Neutrophil (primary cell): ENCODE results near the gene KCNQ1.

Experiments used
- H3K27ac ChIP-seq: fragments of 200-600 bp; sonication (generic); 2 replicates; pipeline ENCODE4 v1.5.1; 2016; ENCODE audit warnings: mild to moderate bottlenecking, moderate library complexity
- H3K27me3 ChIP-seq: fragments of 200-600 bp; sonication (generic); 2 replicates; pipeline ENCODE4 v1.6.0; 2016; ENCODE audit warnings: mild to moderate bottlenecking
- H3K36me3 ChIP-seq: fragments of 200-600 bp; sonication (generic); 2 replicates; pipeline ENCODE4 v1.5.1; 2017
- H3K4me1 ChIP-seq, 2 experiments: fragments of 200-600 bp in 1 of 2; sonication (generic) in 1 of 2; 1 replicate in 1 of 2; 2 replicates in 1 of 2; pipeline versions ENCODE4 v1.5.1 to v1.6.1; 2013 to 2016; ENCODE audit warnings: low read depth in 1 of 2, low read length in 1 of 2, mild to moderate bottlenecking in 1 of 2, moderate library complexity in 1 of 2; ENCODE audit not compliant: control insufficient read depth in 1 of 2, insufficient read depth in 1 of 2
- H3K4me3 ChIP-seq, 2 experiments: fragments of 200-600 bp in 1 of 2; sonication (generic) in 1 of 2; 1 replicate in 1 of 2; 2 replicates in 1 of 2; pipeline ENCODE4 v1.5.1; 2013 to 2016; ENCODE audit warnings: low read depth in 1 of 2, low read length in 1 of 2, mild to moderate bottlenecking in 1 of 2, moderate library complexity in 1 of 2
- H3K9me3 ChIP-seq: fragments of 200-600 bp; sonication (generic); 2 replicates; pipeline ENCODE4 v1.5.1; 2016
- TF ChIP-seq, protein P1 (sequence below): fragments of 200-600 bp; sonication (generic); IDR thresholded peaks from 2 replicates; pipeline ENCODE4 v1.5.1; 2016; ENCODE audit warnings: antibody characterized with exemption

Gene KCNQ1

DNA sequence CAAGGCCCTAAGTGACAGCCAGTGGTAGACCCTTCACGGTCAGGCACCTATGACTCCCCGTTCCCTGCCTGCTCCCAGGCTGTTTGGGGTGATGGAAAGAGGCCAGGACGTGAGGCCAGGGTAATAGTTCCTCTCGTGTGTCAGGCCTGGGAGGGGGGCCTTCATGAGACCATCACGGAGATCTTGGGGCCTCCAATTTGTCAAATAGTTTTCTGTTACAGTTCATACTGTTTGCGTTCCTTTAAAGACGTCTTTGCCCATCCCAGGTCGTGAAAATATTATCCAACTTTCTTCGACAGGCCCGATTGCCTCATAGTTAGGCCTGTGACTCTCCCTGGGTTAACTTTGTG lies 317.2 kb downstream of the KCNQ1 start:
- no peaks in the 10 kb centered on the region for H3K27me3 ChIP-seq
- H3K4me3 ChIP-seq = no peak overlapping the region
- TF ChIP-seq, protein P1, sequence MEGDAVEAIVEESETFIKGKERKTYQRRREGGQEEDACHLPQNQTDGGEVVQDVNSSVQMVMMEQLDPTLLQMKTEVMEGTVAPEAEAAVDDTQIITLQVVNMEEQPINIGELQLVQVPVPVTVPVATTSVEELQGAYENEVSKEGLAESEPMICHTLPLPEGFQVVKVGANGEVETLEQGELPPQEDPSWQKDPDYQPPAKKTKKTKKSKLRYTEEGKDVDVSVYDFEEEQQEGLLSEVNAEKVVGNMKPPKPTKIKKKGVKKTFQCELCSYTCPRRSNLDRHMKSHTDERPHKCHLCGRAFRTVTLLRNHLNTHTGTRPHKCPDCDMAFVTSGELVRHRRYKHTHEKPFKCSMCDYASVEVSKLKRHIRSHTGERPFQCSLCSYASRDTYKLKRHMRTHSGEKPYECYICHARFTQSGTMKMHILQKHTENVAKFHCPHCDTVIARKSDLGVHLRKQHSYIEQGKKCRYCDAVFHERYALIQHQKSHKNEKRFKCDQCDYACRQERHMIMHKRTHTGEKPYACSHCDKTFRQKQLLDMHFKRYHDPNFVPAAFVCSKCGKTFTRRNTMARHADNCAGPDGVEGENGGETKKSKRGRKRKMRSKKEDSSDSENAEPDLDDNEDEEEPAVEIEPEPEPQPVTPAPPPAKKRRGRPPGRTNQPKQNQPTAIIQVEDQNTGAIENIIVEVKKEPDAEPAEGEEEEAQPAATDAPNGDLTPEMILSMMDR = no peak
- no peaks in the 10 kb centered on the region for H3K9me3 ChIP-seq
- no peak overlapping the region for H3K27ac ChIP-seq
- no peaks in the 10 kb centered on the region for H3K36me3 ChIP-seq
- H3K4me1 ChIP-seq = no peaks in the 10 kb centered on the region

DNA sequence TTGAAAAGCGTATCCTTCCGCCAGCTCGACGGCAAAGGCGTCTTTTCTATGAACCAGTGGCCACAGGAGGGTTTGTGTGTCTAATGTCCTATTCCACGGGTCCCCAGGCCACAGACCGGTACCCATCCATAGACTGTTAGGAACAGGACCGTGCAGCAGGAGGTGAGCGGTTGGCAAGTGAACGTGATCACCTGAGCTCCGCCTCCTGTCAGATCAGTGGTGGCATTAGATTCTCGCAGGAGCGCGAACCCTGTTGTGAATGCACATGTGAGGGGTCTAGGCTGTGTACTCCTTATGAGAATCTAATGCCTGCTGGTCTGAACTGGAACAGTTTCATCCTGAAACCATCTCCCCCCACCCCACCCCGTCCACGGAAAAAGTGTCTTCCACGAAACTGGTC lies 317.6 kb downstream of the KCNQ1 start:
- no peaks in the 10 kb centered on the region for H3K27me3 ChIP-seq
- TF ChIP-seq, protein P1 = no peak

DNA sequence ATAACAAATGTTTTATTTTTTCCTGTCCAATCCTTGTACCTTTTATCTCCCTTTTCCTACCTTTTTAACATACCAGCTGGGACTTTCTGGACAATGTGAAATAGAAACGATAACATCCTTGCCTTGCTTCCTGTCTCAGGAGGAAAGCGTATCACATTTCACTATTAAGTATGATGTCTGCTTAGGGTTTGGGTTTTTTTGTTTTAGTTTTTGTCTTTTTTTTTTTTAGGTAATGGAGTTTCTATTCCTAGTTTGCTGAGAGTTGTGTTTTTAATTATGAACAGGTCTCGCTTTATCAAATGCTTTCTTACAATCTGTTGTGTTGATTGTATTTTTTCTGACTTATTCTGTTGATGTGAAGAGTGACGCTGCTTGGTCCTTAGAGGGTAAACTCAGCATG lies 319.2 kb downstream of the KCNQ1 start:
- TF ChIP-seq, protein P1 = no peak
- H3K9me3 ChIP-seq = no peaks in the 10 kb centered on the region
- peaks cover 7% of the 10 kb centered on the region for H3K36me3 ChIP-seq
- H3K4me3 ChIP-seq = no peak overlapping the region
- no peaks in the 10 kb centered on the region for H3K27me3 ChIP-seq
- no peak overlapping the region for H3K27ac ChIP-seq
- H3K4me1 ChIP-seq = no peaks in the 10 kb centered on the region

More for the DNA sequence above, 317.6 kb downstream of the KCNQ1 start:
- Histone ChIP-seq H3K4me1 (no peaks in the 10 kb centered on the region), H3K9me3 (no peaks in the 10 kb centered on the region), H3K4me3 (no peak overlapping the region), H3K27ac (no peak overlapping the region), H3K36me3 (no peaks in the 10 kb centered on the region)

DNA sequence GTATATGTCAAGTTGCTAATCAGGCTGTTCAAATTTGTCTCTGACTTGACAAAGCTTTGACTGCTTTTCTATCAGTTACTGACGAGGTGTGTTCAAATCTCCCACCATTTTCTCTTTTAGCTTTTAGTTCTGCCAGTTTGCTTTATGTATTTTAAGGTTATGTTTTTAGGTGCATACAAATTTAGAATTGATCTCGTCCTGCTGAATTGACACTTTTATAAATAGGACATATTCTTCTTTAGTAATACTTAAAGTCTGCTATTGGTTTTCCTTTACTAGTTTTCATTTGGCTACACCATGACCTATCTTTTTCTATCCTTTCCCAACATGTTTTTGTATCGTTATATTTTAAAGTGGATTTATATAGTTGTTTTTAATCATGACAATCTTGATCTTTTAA lies 320.7 kb downstream of the KCNQ1 start:
- Histone ChIP-seq H3K4me1 (no peaks in the 10 kb centered on the region), H3K27ac (no peak overlapping the region), H3K27me3 (no peaks in the 10 kb centered on the region), H3K36me3 (peaks cover 22% of the 10 kb centered on the region), H3K4me3 (no peak overlapping the region), H3K9me3 (no peaks in the 10 kb centered on the region)
- TF ChIP-seq, protein P1 = no peak

DNA sequence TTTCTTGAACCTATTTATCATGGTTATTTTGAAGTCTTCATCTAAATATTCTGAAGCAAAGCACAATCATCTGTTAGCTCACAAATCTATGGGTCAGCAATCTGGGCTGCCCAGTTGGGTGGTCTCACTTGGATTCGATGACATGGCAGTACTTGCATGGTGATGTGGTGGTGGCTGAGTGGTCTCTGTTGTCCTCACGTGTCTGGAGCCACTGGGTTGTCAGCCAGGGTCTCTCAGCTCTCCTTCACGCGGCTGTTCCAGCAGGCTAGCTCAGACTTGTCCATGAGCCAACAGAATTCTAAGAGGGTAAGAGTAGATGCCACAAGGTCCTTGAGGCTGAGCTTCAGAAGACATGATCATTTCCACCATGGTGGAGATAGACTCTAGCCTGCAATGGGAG lies 321.4 kb downstream of the KCNQ1 start:
- TF ChIP-seq, protein P1 = no peak
- H3K27me3 ChIP-seq = no peaks in the 10 kb centered on the region
- H3K36me3 ChIP-seq = peaks cover 22% of the 10 kb centered on the region
- H3K9me3 ChIP-seq = no peaks in the 10 kb centered on the region
- no peak overlapping the region for H3K27ac ChIP-seq
- no peak overlapping the region for H3K4me3 ChIP-seq
- H3K4me1 ChIP-seq = no peaks in the 10 kb centered on the region

DNA sequence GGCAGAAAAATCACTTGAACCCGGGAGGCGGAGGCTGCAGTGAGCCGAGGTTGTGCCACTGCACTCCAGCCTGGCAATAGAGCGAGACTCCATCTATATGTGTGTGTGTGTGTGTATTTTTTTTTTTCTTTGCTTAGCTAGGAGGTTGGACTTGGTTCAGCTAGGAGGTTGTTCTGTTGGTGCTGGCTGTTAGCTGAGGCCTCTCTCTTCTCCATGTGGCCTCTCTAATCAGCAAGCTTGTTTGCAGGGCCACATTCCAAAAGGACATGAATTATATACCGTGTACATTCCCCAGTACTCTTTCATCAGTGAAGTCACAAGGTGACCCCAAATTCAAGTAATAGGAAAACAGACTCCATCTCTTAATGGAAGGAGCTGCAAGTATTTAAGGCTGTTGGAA lies 322.3 kb downstream of the KCNQ1 start:
- no peak overlapping the region for H3K4me3 ChIP-seq
- no peak overlapping the region for H3K27ac ChIP-seq
- H3K36me3 ChIP-seq = peaks cover 22% of the 10 kb centered on the region
- H3K9me3 ChIP-seq = no peaks in the 10 kb centered on the region
- TF ChIP-seq, protein P1 = no peak
- no peaks in the 10 kb centered on the region for H3K4me1 ChIP-seq
- no peaks in the 10 kb centered on the region for H3K27me3 ChIP-seq
